ENCODE results near the gene DROSHA.

Gene DROSHA

DNA sequence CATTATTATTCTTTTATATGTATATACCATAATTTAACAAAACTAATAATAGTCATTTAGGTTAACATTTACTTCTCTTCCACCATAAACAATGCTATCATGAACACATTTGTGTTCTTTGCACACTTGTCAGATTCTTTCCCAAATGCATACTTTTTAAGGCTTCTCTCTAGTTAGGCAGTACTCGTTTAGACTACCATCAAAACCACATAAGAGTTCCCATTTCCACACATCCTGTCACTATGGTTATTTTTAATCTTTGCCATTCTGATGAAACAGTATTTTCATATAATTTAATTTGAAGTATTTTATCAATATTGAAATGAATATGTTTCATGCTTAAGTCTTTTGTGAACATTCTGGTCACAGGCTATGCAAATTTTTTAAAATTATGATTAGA is 15.1 kb downstream of the DROSHA start:
- DNase-seq: no peak

GRCh38 chr5:31511305-31511704 is 20.6 kb downstream of the DROSHA start:
- DNase-seq: no peak

GRCh38 chr5:31504529-31504928 is 27.4 kb downstream of the DROSHA start:
- DNase-seq: no peak

DNA sequence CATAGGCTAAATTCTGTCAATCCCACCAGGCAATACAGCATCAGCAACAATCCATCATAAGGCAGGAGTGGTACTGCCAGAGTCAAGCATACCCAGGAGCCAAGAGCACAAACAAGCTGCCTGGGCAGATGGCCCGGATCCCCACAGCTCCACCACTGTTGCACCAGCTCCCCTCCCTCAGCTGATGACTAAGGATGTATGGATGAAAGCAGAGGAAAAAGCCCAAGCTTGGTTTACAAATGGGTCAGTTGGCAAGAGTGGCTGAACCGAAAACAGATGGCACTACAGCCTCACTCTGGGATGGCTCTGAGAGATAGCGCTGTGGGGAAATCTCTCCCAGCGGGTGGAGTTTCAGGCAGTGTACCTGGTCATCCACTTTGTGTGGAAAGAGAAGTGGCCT is 29.4 kb downstream of the DROSHA start:
- no peak for DNase-seq

GRCh38 chr5:31500256-31500655 is 31.6 kb downstream of the DROSHA start:
- DNase-seq: no peak

GRCh38 chr5:31496891-31497290 is 35.0 kb downstream of the DROSHA start:
- DNase-seq: no peak

DNA sequence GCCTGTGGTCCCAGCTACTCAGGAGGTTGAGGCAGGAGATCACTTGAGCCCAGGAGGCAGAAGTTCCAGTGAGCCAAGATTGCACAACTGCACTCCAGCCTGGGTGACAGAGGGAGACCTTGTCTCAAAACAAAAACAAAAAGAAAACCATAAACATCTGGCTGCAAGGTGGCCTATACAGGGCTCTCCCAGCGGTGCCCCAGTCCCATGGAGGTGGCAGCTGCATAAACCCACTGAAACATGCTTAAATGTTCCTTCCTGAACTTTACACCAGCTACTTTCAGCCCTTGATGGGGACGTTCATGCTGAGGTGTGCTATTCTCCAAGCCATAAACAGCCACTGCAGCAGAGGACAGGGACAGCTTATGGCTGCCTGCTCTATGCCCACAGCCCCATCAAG is 35.6 kb downstream of the DROSHA start:
- DNase-seq: no peak

DNA sequence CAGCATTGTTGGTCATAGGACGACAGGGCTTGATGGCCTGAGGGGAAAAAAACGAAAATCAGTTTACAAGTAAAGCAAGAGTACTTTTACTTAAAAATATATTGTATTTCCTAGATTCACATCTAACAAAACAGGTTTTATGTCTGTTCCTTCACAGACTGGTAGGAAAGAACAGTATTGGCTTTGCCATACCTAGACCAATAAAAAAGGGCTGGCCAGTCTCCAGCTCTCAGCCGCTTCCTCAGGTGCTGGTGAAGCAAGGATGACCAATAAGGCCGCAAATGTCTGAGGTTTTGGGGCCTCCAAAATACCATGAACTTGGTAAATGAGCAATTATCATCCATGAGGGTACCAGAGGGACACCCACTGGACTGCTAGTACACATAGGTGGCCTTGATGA is 36.6 kb downstream of the DROSHA start:
- DNase-seq: no peak

DNA sequence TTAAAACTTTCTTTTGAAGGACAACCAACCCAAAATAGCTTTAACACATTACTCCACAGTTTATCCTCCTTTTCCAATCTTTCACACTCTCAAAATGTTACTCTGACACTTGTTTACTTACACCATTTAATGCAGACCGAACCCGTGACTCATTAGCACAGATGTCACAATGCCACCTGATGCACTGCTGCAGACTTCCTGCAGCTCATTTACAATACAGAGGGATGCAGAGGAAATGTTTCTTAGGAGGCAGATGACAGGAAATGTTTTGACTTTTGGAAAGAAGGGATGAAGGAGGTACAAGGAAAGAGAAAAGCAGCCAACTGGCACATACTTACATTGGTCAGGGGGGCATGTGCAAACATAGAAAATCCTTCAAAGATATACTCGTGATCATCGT is 39.0 kb downstream of the DROSHA start:
- DNase-seq: no peak

GRCh38 chr5:31487506-31487905 is 44.4 kb downstream of the DROSHA start:
- DNase-seq: no peak

GRCh38 chr5:31486441-31486840 is 45.5 kb downstream of the DROSHA start:
- no peak for DNase-seq

DNA sequence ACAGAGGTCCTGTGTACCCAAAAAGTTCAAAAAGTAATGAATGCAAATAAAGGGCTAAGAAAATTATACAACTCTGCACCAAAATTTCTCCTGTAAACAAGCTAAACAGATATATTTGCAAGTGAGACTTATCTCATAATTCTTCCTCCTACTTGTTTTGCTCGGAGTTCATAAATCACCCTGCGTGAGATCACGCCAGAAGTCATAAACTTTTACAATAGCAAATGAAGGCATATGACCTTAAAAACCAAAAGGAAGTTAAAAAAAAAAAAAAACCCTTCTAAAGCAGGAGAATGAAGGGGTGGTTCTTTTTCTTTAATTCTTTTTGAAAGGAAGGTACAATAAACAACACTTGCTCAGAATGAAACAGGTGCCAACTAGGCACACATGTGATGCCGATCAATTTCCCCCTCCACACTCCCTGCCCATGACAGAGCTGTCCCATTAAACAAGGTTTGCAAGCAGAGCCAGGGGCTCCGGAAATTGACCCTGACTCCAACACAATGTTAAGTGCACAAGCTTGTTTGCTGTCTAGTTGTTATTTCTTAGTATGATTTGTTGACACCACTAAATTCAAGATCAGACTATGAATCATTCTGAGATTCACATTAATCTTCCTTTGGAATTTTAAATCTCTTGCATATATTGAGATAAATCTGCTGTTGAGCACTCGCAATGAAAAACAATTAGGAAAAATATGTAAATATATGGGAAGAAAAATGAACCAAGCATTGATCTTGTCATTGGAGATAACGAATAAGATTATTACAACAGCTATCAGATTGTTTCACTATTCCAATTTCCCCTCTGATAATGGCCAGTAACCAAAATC is 46.3 kb downstream of the DROSHA start:
- DNase-seq: no peak

DNA sequence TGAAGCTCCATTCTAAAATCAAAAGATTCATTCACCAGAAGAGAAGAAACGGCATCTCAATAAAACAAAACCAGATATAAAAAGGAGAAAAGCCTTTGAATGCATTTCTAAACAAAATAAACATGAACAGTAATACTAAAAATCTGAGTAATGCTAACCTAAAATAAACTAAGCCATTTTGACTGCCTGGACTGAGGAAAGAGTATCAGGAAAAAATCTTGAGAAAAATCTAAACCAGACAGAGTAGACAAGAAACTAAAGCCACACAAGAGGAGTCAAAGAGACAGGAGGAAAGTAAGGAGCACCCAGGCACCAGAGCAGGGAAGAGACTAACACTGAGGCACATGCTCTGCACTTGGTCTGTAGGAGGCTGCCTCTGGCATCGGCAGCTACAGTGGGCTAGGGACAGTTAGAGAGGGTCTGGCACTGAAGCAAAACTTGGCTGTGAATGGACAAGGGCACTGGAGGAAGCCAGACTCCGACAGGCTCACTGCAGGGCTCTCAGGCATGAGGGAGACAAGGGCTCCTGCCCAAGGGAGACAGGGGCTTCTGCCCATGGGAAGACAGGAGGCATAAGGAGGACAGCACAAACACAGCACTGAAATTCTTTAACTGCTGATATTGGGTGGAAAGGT is 50.2 kb downstream of the DROSHA start:
- DNase-seq: no peak

DNA sequence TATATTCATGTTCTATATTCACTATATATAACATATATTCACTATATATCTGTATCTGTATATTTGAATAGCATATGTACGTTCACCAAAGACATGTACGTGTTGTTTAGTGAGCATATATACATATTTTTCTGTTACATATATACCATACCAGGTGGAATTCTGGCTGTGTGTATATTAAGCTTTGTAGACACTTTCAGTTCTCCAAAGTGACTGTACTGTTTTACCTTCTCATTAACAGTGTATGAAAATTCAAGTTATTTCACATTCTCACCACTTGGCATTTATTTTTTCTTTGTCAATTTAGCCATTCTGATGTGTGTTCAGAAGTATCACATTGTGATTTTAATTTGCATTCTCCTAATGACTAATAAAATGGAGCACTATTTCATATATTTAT is 52.2 kb downstream of the DROSHA start:
- DNase-seq: no peak

DNA sequence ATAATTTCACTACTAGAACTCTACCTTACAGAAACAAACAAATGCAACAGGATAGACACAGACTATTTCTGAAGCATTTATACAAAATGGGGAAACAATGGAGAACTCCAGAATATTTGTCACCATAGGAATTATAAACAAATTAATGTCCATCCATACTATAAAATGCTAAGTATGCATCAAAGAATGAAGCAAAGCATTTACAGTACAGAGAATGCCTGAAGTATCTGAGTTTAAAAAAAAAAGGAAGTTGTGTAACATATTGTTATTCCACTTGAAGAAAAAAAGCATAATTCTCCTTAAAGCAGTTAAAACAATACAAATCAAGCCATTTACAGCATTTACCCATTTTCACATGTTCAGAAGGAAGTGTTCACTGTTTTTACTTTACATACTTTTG is 53.0 kb downstream of the DROSHA start:
- no peak for DNase-seq

DNA sequence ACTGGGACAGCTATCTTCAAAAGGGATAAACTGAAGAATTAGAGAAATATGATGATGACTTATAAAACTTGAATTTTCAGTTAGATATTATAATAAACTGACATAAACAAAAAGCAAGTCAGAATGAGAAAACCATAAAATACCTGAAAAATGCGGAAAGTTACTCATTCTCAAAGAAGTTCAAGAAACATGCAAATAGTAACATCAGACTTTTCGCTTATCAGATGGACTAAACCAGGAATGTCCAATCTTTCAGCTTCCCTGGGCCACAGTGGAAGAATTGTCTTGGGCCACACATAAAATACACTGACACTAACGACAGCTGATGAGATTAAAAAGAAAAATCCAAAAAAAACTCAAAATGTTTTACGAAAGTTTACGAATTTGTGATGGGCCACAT is 53.9 kb downstream of the DROSHA start:
- no peak for DNase-seq

- DNase-seq: no peak
These were observed 54.4 kb downstream of the DROSHA start for GRCh38 chr5:31477516-31477915.

GRCh38 chr5:31476738-31477141 is 55.2 kb downstream of the DROSHA start:
- DNase-seq: no peak

GRCh38 chr5:31471916-31472315 is 60.0 kb downstream of the DROSHA start:
- no peak for DNase-seq

GRCh38 chr5:31471040-31471439 is 60.9 kb downstream of the DROSHA start:
- DNase-seq: no peak

DNA sequence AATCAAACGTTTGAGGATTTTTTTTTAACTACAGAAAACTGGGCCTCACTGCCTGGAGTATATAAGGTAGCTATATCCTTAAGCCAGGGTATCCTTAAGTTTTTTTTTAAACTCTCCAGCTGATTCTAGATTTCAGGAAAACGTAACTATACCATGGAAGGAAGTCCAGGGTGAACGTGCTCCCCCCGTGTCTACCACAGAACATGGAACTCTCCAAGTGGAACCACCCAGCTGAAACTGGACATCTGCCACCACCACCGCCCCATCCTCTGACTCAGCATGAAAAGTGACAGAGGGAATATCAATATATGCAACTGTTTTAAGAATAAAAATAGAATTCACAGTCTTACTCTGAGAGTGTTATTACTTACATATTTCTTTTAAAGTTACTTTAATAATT is 61.3 kb downstream of the DROSHA start:
- no peak for DNase-seq

DNA sequence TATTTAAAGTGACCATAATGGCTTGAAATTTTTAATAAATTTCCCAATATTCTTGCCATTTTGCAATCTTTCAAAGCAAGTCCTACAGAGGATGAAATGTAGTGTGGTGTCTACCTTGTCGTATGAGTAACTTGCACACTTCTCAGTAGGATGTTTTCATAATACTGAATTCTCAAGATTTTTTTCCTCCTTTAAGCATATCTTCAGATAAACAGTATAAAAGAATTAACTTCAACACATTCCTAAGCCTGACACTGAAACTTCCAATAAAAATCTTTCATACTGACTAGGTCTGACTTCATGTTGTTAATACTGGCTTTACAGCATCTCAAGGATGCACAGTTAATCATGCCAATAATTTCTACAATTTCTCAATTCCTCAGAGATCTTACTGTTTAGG is 62.0 kb downstream of the DROSHA start:
- DNase-seq: no peak

- DNase-seq: no peak
These were observed 62.4 kb downstream of the DROSHA start for GRCh38 chr5:31469466-31469865.

DNA sequence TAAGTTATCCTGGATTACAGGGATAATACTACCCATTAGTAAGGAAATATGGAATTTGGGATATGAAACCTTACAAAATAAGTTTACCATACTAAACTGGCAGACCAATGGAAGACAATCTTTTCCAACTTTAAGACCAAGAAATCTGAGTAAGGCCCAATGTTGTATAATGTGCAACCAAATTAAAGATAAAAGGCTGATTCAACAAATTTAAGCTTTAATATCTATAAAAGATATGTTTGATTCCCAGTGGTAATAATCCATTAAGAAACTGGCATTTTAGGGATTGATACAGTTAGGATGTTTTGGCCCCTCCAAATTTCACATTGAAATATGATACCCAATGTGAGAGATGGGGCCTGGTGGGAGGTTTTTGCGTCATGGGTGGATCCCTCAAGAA is 66.6 kb downstream of the DROSHA start:
- DNase-seq: no peak

DNA sequence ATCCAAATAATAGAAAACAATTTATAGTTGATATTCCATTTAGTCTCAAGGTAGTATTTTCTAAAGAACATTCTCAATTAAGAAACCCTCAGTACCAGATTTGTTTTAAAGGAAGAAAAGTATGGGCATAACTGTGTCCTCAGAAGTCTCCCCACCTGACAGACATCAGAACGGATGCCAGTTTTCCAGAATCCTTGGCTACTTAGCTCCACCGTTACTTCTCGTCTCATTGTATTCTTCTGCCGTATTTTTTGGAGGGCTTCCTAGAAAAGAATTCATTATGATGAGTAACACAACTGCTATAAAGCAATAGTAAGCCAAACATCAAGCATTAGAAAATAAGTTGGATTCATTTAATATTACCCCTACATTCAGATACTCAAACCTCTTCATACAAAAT is 67.8 kb downstream of the DROSHA start:
- no peak for DNase-seq
